IMR-90 (cell line): ENCODE data around the gene S1PR3.

ENCODE experiments used
- CEBPB ChIP-seq: IDR thresholded peaks from 2 replicates; pipeline ENCODE4 v1.6.1; 2012; ENCODE audit warnings: low read depth, low read length, improper control_type of control experiment
- CHD1 ChIP-seq: IDR thresholded peaks from 2 replicates; pipeline ENCODE4 v1.6.1; 2012; ENCODE audit warnings: low read depth, low read length, improper control_type of control experiment
- CTCF ChIP-seq: conservative IDR thresholded peaks from 2 replicates; pipeline ENCODE4 v1.5.1; 2012; ENCODE audit warnings: mild to moderate bottlenecking, low read depth, low read length, improper control_type of control experiment
- FOS ChIP-seq: fragments of 150-350 bp; IDR thresholded peaks from 2 replicates; pipeline ENCODE4 v1.6.1; 2016; ENCODE audit warnings: low read depth, low read length
- MAZ ChIP-seq: IDR thresholded peaks from 2 replicates; pipeline ENCODE4 v1.6.1; 2012; ENCODE audit warnings: low read depth, mild to moderate bottlenecking, low read length, improper control_type of control experiment, moderate library complexity, borderline replicate concordance
- MXI1 ChIP-seq: IDR thresholded peaks from 2 replicates; pipeline ENCODE4 v1.6.1; 2012; ENCODE audit warnings: low read depth, mild to moderate bottlenecking, low read length, moderate library complexity, borderline replicate concordance
- POLR2A ChIP-seq: IDR thresholded peaks from 2 replicates; pipeline ENCODE4 v1.6.1; 2012; ENCODE audit warnings: mild to moderate bottlenecking, low read depth, low read length
- RAD21 ChIP-seq: IDR thresholded peaks from 2 replicates; pipeline ENCODE4 v1.6.1; 2012; ENCODE audit warnings: low read length, improper control_type of control experiment
- RCOR1 ChIP-seq: IDR thresholded peaks from 2 replicates; pipeline ENCODE4 v1.6.1; 2012; ENCODE audit warnings: mild to moderate bottlenecking, low read length, improper control_type of control experiment; ENCODE audit not compliant: insufficient replicate concordance
- RFX5 ChIP-seq: IDR thresholded peaks from 2 replicates; pipeline ENCODE4 v1.8.0; 2012; ENCODE audit warnings: low read depth, mild to moderate bottlenecking, low read length, moderate library complexity
- SMC3 ChIP-seq: fragments of 150-350 bp; IDR thresholded peaks from 2 replicates; pipeline ENCODE4 v1.6.1; 2016; ENCODE audit warnings: low read depth, mild to moderate bottlenecking, antibody characterized with exemption, low read length, moderate library complexity
- TF ChIP-seq, protein P1 (sequence below): fragments of 150-350 bp; IDR thresholded peaks from 2 replicates; pipeline ENCODE4 v1.6.1; 2016; ENCODE audit warnings: low read depth, mild to moderate bottlenecking, low read length, moderate library complexity, borderline replicate concordance

DNA sequence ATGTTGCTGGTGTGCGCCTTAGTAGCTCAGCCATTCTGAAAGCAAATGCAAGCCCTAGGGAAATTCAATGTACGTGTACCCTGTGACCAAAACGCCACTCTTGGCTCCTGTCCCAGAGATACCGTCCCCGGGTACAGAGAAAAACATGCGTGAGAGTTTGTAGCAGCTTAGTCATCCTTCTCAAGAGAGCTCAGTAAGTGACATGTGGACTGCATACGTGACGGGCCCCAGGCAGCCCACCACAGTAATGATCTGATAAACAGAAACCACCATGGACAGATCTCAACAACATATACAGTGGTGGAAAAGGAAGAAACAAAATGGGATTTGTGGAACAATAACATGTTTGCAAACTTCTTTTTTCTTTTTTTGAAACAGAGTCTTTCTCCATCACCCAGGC, 45.1 kb downstream of the S1PR3 start:
- no peak for TF ChIP-seq CTCF
- TF ChIP-seq POLR2A = no peak
- TF ChIP-seq RAD21 = no peak
- no peak for TF ChIP-seq MXI1
- no peak for TF ChIP-seq SMC3
- no peak for TF ChIP-seq CEBPB
- TF ChIP-seq FOS = no peak
- no peak for TF ChIP-seq RFX5
- no peak for TF ChIP-seq CHD1
- TF ChIP-seq MAZ = no peak
- no peak for TF ChIP-seq RCOR1
- TF ChIP-seq, protein P1, sequence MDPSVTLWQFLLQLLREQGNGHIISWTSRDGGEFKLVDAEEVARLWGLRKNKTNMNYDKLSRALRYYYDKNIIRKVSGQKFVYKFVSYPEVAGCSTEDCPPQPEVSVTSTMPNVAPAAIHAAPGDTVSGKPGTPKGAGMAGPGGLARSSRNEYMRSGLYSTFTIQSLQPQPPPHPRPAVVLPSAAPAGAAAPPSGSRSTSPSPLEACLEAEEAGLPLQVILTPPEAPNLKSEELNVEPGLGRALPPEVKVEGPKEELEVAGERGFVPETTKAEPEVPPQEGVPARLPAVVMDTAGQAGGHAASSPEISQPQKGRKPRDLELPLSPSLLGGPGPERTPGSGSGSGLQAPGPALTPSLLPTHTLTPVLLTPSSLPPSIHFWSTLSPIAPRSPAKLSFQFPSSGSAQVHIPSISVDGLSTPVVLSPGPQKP = no peak
